HepG2 (cell line): ENCODE results near the gene TSPYL4. TPM values are rescaled to one million over a fixed set of nuclear protein-coding genes. Genes with fewer than 3 reads are reported as not detected.

Experiments
- DNMT3B ChIP-seq: conservative IDR thresholded peaks from 2 replicates; pipeline ENCODE4 v1.6.1; 2016; ENCODE audit warnings: missing biosample characterization, control low read depth
- GABPA ChIP-seq, 2 experiments: IDR thresholded peaks; 2 replicates each; pipeline ENCODE4 v1.6.1; 2011 to 2016; ENCODE audit warnings: low read depth in 2 of 2, low read length in 1 of 2, missing biosample characterization in 1 of 2, missing genetic modification characterization in 1 of 2
- HNF4A ChIP-seq: sonication (generic); formaldehyde crosslinking; IDR thresholded peaks from 2 replicates; pipeline ENCODE4 v1.4.0; 2020; ENCODE audit warnings: missing genetic modification reagents
- IRF2 ChIP-seq: IDR thresholded peaks from 2 replicates; pipeline ENCODE4 v1.6.1; 2018; ENCODE audit warnings: missing genetic modification reagents, missing compliant biosample characterization
- KAT2B ChIP-seq: fragments of 150-350 bp; IDR thresholded peaks from 2 replicates; pipeline ENCODE4 v1.6.1; 2014; ENCODE audit warnings: low read depth, low read length, borderline replicate concordance
- MATR3 ChIP-seq: sonication (generic); formaldehyde crosslinking; IDR thresholded peaks from 2 replicates; pipeline ENCODE4 v1.4.0; 2020; ENCODE audit warnings: missing genetic modification reagents
- MED1 ChIP-seq: sonication (generic); formaldehyde crosslinking; IDR thresholded peaks from 2 replicates; pipeline ENCODE4 v1.4.0; 2020; ENCODE audit warnings: missing genetic modification reagents
- MIXL1 ChIP-seq: IDR thresholded peaks from 2 replicates; pipeline ENCODE4 v1.6.1; 2016
- NFIC ChIP-seq: IDR thresholded peaks from 2 replicates; pipeline ENCODE4 v1.6.1; 2012; ENCODE audit warnings: mild to moderate bottlenecking, low read length, inconsistent platforms
- RFXANK ChIP-seq: IDR thresholded peaks from 2 replicates; pipeline ENCODE4 v1.6.1; 2016
- SCMH1 ChIP-seq: sonication (generic); formaldehyde crosslinking; IDR thresholded peaks from 2 replicates; pipeline ENCODE4 v1.9.0; 2021; ENCODE audit warnings: missing genetic modification reagents, mild to moderate bottlenecking, borderline replicate concordance
- SKI ChIP-seq: fragments of 450-650 bp; IDR thresholded peaks from one replicate; pipeline ENCODE4 v1.6.1; 2018; ENCODE audit warnings: mild to moderate bottlenecking; ENCODE audit not compliant: partially characterized antibody
- SOX6 ChIP-seq, 2 experiments: fragments of 450-650 bp in 1 of 2; sonication (generic) in 1 of 2; formaldehyde crosslinking in 1 of 2; IDR thresholded peaks; 2 replicates each; pipeline versions ENCODE4 v1.4.0 to v1.6.1; 2017 to 2020; ENCODE audit warnings: antibody characterized with exemption in 1 of 2, mild to moderate bottlenecking in 1 of 2, missing genetic modification reagents in 1 of 2
- ZNF550 ChIP-seq: sonication (generic); formaldehyde crosslinking; IDR thresholded peaks from 2 replicates; pipeline ENCODE4 v1.4.0; 2020; ENCODE audit warnings: mild to moderate bottlenecking, missing genetic modification reagents, borderline replicate concordance
- polyA plus RNA-seq, 8 experiments: library from polyadenylated mRNA; depleted of rRNA in 3 of 8; stranded (reverse) in 7 of 8; unstranded in 1 of 8; fragments of >200 nt; fragmentation: Illumina TruSeq in 4 of 8; extraction: Trizol in 4 of 8; gene quantifications; 2 replicates each; pipeline versions ENCODE4 v1.2.1 to v1.2.3, GENCODE V29; 2011 to 2016; ENCODE audit warnings: low read depth in 4 of 8, missing spikeins in 1 of 8, mixed read lengths in 1 of 8; ENCODE audit not compliant: insufficient read depth in 1 of 8
- total RNA-seq, 5 experiments: library from RNA; depleted of rRNA; stranded (reverse); fragments of >200 nt; fragmentation: Illumina TruSeq; extraction: Trizol; gene quantifications; 2 replicates each; pipeline ENCODE4 v1.2.3, GENCODE V29; 2016; ENCODE audit warnings: low read depth in 1 of 5
- TF ChIP-seq, protein P1 (sequence below): sonication (generic); formaldehyde crosslinking; IDR thresholded peaks from 2 replicates; pipeline ENCODE4 v1.9.0; 2021; ENCODE audit warnings: missing genetic modification reagents, borderline replicate concordance
- TF ChIP-seq, protein P2 (sequence below): sonication (generic); formaldehyde crosslinking; IDR thresholded peaks from 2 replicates; pipeline ENCODE4 v1.4.0; 2020; ENCODE audit warnings: missing genetic modification reagents
- TF ChIP-seq, protein P3 (sequence below): sonication (generic); formaldehyde crosslinking; IDR thresholded peaks from 2 replicates; pipeline ENCODE4 v1.5.1; 2020; ENCODE audit warnings: mild to moderate bottlenecking, missing genetic modification reagents
- TF ChIP-seq, protein P4 (sequence below): sonication (generic); formaldehyde crosslinking; conservative IDR thresholded peaks from 2 replicates; pipeline ENCODE4 v1.4.0; 2020; ENCODE audit warnings: mild to moderate bottlenecking, missing genetic modification reagents, moderate library complexity
- TF ChIP-seq, protein P5 (sequence below), 2 experiments: sonication (generic) in 1 of 2; formaldehyde crosslinking in 1 of 2; IDR thresholded peaks; 2 replicates each; pipeline versions ENCODE4 v1.4.0 to v1.6.1; 2018 to 2020; ENCODE audit warnings: missing genetic modification reagents in 2 of 2, borderline replicate concordance in 1 of 2, low read depth in 1 of 2, mild to moderate bottlenecking in 1 of 2, missing biosample characterization in 1 of 2

The TSPYL4 gene
- total and polyA plus RNA-seq, 2 of the 13 experiments (the other 11 are each of a cell fraction or from before 2014, with no cell fraction given), result 18.0 to 19.7 TPM

DNA sequence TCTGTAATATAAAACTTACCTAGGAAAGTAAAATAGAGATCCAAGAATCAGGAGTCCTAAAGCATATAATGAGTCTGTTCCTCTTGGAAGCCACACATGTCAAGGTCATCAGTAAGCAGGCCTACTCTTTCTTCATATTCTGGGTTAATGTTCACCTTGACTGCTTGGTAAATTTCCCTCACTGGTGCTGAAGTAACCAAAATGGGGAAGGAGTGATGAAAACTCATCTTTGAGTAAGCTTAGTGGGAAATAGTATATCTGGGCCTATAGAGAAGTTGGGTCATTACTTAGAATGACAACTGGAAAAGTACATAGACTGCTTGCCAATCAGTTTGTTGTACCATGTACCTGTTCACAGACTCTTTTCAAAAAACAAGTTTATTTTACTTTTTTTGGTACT is 6.6 kb downstream of the TSPYL4 start (continued):
- no peak for TF ChIP-seq SOX6 (IDR thresholded peaks at IDR 0.05)
- TF ChIP-seq SOX6 (CRISPR knock-in tag; IDR thresholded peaks at IDR 0.05), result peak; percentile 51; the same call in 1 of the 2 replicates
- TF ChIP-seq MED1, result peak; percentile 42
- TF ChIP-seq HNF4A, result peak; percentile 48
- TF ChIP-seq, protein P1, sequence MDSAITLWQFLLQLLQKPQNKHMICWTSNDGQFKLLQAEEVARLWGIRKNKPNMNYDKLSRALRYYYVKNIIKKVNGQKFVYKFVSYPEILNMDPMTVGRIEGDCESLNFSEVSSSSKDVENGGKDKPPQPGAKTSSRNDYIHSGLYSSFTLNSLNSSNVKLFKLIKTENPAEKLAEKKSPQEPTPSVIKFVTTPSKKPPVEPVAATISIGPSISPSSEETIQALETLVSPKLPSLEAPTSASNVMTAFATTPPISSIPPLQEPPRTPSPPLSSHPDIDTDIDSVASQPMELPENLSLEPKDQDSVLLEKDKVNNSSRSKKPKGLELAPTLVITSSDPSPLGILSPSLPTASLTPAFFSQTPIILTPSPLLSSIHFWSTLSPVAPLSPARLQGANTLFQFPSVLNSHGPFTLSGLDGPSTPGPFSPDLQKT (CRISPR knock-in tag), result no peak
- TF ChIP-seq, protein P2, sequence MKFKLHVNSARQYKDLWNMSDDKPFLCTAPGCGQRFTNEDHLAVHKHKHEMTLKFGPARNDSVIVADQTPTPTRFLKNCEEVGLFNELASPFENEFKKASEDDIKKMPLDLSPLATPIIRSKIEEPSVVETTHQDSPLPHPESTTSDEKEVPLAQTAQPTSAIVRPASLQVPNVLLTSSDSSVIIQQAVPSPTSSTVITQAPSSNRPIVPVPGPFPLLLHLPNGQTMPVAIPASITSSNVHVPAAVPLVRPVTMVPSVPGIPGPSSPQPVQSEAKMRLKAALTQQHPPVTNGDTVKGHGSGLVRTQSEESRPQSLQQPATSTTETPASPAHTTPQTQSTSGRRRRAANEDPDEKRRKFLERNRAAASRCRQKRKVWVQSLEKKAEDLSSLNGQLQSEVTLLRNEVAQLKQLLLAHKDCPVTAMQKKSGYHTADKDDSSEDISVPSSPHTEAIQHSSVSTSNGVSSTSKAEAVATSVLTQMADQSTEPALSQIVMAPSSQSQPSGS (CRISPR knock-in tag), result 0 out of 2 replicates have a peak, but pooled peaks have one; percentile 34
- TF ChIP-seq MATR3 (CRISPR knock-in tag), result no peak
- TF ChIP-seq, protein P3, sequence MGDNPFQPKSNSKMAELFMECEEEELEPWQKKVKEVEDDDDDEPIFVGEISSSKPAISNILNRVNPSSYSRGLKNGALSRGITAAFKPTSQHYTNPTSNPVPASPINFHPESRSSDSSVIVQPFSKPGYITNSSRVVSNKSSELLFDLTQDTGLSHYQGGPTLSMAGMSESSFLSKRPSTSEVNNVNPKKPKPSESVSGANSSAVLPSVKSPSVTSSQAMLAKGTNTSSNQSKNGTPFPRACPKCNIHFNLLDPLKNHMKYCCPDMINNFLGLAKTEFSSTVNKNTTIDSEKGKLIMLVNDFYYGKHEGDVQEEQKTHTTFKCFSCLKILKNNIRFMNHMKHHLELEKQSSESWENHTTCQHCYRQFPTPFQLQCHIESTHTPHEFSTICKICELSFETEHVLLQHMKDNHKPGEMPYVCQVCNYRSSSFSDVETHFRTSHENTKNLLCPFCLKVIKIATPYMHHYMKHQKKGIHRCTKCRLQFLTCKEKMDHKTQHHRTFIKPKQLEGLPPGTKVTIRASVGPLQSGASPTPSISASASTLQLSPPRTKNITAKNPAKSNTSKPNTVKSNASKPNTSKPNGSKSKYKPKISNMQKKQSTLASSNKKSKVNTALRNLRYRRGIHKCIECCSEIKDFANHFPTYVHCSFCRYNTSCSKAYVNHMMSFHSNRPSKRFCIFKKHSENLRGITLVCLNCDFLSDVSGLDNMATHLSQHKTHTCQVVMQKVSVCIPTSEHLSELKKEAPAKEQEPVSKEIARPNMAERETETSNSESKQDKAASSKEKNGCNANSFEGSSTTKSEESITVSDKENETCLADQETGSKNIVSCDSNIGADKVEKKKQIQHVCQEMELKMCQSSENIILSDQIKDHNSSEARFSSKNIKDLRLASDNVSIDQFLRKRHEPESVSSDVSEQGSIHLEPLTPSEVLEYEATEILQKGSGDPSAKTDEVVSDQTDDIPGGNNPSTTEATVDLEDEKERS (CRISPR knock-in tag), result peak; percentile 70; the same call in 1 of the 2 replicates
- TF ChIP-seq RFXANK (CRISPR knock-in tag), result no peak
- TF ChIP-seq MIXL1 (CRISPR knock-in tag), result peak; percentile 35; the same call in 1 of the 2 replicates
- no peak for TF ChIP-seq ZNF550 (CRISPR knock-in tag)
- TF ChIP-seq SCMH1 (CRISPR knock-in tag), result no peak
- TF ChIP-seq DNMT3B, result peak; percentile 60; the same call in 1 of the 2 replicates
- peak; percentile 41; the same call in 1 of the 2 replicates for TF ChIP-seq IRF2 (CRISPR knock-in tag)
- peak; percentile 38; the same call in 1 of the 2 replicates for TF ChIP-seq NFIC
- no peak for TF ChIP-seq SKI
- TF ChIP-seq GABPA (IDR thresholded peaks at IDR 0.05; ENCODE audit: low read depth, low read length), result no peak
- TF ChIP-seq GABPA (CRISPR knock-in tag; IDR thresholded peaks at IDR 0.05; ENCODE audit: low read depth), result peak; percentile 2; the same call in 1 of the 2 replicates
- no peak for TF ChIP-seq KAT2B
- TF ChIP-seq, protein P4, sequence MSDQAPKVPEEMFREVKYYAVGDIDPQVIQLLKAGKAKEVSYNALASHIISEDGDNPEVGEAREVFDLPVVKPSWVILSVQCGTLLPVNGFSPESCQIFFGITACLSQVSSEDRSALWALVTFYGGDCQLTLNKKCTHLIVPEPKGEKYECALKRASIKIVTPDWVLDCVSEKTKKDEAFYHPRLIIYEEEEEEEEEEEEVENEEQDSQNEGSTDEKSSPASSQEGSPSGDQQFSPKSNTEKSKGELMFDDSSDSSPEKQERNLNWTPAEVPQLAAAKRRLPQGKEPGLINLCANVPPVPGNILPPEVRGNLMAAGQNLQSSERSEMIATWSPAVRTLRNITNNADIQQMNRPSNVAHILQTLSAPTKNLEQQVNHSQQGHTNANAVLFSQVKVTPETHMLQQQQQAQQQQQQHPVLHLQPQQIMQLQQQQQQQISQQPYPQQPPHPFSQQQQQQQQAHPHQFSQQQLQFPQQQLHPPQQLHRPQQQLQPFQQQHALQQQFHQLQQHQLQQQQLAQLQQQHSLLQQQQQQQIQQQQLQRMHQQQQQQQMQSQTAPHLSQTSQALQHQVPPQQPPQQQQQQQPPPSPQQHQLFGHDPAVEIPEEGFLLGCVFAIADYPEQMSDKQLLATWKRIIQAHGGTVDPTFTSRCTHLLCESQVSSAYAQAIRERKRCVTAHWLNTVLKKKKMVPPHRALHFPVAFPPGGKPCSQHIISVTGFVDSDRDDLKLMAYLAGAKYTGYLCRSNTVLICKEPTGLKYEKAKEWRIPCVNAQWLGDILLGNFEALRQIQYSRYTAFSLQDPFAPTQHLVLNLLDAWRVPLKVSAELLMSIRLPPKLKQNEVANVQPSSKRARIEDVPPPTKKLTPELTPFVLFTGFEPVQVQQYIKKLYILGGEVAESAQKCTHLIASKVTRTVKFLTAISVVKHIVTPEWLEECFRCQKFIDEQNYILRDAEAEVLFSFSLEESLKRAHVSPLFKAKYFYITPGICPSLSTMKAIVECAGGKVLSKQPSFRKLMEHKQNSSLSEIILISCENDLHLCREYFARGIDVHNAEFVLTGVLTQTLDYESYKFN (CRISPR knock-in tag), result peak; percentile 75
- TF ChIP-seq, protein P5, sequence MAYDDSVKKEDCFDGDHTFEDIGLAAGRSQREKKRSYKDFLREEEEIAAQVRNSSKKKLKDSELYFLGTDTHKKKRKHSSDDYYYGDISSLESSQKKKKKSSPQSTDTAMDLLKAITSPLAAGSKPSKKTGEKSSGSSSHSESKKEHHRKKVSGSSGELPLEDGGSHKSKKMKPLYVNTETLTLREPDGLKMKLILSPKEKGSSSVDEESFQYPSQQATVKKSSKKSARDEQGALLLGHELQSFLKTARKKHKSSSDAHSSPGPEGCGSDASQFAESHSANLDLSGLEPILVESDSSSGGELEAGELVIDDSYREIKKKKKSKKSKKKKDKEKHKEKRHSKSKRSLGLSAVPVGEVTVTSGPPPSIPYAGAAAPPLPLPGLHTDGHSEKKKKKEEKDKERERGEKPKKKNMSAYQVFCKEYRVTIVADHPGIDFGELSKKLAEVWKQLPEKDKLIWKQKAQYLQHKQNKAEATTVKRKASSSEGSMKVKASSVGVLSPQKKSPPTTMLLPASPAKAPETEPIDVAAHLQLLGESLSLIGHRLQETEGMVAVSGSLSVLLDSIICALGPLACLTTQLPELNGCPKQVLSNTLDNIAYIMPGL (CRISPR knock-in tag; IDR thresholded peaks at IDR 0.05; ENCODE audit: borderline replicate concordance in 1 of 2, low read depth in 1 of 2), result no peak
